GM12878 (cell line): ENCODE results near the gene DAD1. TPM values are rescaled to one million over a fixed set of nuclear protein-coding genes. Genes with fewer than 3 reads are reported as not detected.

Experiments
- CBX5 ChIP-seq: sonication (generic); IDR thresholded peaks from 2 replicates; pipeline ENCODE4 v1.6.1; 2016; ENCODE audit warnings: low read depth, moderate library complexity, mild to moderate bottlenecking, inconsistent platforms
- CHD4 ChIP-seq: fragments of 200-600 bp; sonication (generic); IDR thresholded peaks from 2 replicates; pipeline ENCODE4 v1.6.1; 2016; ENCODE audit warnings: mild to moderate bottlenecking
- HCFC1 ChIP-seq: fragments of 150-350 bp; IDR thresholded peaks from 2 replicates; pipeline ENCODE4 v1.6.1; 2014; ENCODE audit warnings: low read length
- JUNB ChIP-seq: IDR thresholded peaks from 2 replicates; pipeline ENCODE4 v1.6.1; 2016; ENCODE audit warnings: antibody characterized with exemption, mild to moderate bottlenecking
- NR2C1 ChIP-seq: fragments of 450-650 bp; IDR thresholded peaks from 2 replicates; pipeline ENCODE4 v1.6.1; 2017; ENCODE audit warnings: antibody characterized with exemption, mild to moderate bottlenecking, moderate library complexity
- RBBP5 ChIP-seq: fragments of 200-600 bp; sonication (generic); conservative IDR thresholded peaks from 2 replicates; pipeline ENCODE4 v1.6.1; 2016
- RELA ChIP-seq: fragments of 450-650 bp; IDR thresholded peaks from 2 replicates; pipeline ENCODE4 v1.8.0; 2014; ENCODE audit warnings: borderline replicate concordance; ENCODE audit not compliant: partially characterized antibody
- SMARCA5 ChIP-seq: fragments of 450-650 bp; IDR thresholded peaks from 2 replicates; pipeline ENCODE4 v1.6.1; 2017; ENCODE audit warnings: mild to moderate bottlenecking
- ZBTB11 ChIP-seq: fragments of 450-650 bp; formaldehyde crosslinking; IDR thresholded peaks from 2 replicates; pipeline ENCODE4 v1.5.0; 2022; ENCODE audit warnings: mild to moderate bottlenecking, missing genetic modification characterization
- ZBTB33 ChIP-seq: fragments of 450-650 bp; IDR thresholded peaks from 2 replicates; pipeline ENCODE4 v1.6.1; 2017; ENCODE audit warnings: mild to moderate bottlenecking
- ZNF622 ChIP-seq: fragments of 450-650 bp; IDR thresholded peaks from 2 replicates; pipeline ENCODE4 v1.6.1; 2017; ENCODE audit warnings: mild to moderate bottlenecking, inconsistent platforms
- polyA plus RNA-seq, 11 experiments: library from polyadenylated mRNA; depleted of rRNA in 4 of 11; unstranded in 6 of 11; stranded (reverse) in 5 of 11; fragments of >200 nt; fragmentation: Nextera tagmentation in 4 of 11; fragmentation: Illumina TruSeq in 1 of 11; extraction: Ambion mirVana in 4 of 11; extraction: Trizol in 1 of 11; gene quantifications; 1 replicate in 1 of 11; 2 replicates in 10 of 11; pipeline versions ENCODE4 v1.2.1 to v1.2.3, GENCODE V29; 2011 to 2016; ENCODE audit warnings: inconsistent platforms in 2 of 11, missing spikeins in 2 of 11, low read depth in 1 of 11
- total RNA-seq, 4 experiments: library from RNA; depleted of rRNA in 3 of 4; stranded (reverse); fragments of >200 nt in 3 of 4; fragmentation: Illumina TruSeq in 1 of 4; extraction: Trizol in 1 of 4; gene quantifications; 2 replicates each; pipeline versions ENCODE4 v1.2.1 to v1.2.3, GENCODE V29; 2013 to 2021
- TF ChIP-seq, protein P1 (sequence below): fragments of 450-650 bp; IDR thresholded peaks from 2 replicates; pipeline ENCODE4 v1.6.1; 2016; ENCODE audit warnings: mild to moderate bottlenecking

The DAD1 gene
- total and polyA plus RNA-seq, 10 of the 15 experiments (the other 5 are each of a cell fraction or from before 2014, with no cell fraction given), result 161 to 920 (median 319) TPM

GRCh38 chr14:22533057-22533704 is 55.8 kb downstream of the DAD1 start (continued):
- TF ChIP-seq CHD4 (no peak), ZNF622 (no peak), RELA (no peak), SMARCA5 (no peak), NR2C1 (no peak), HCFC1 (no peak), JUNB (0 out of 2 replicates have a peak, but pooled peaks have one; percentile 20), ZBTB11 (CRISPR knock-in tag) (0 out of 2 replicates have a peak, but pooled peaks have one; percentile 45), CBX5 (no peak), RBBP5 (no peak), ZBTB33 (no peak)
- TF ChIP-seq, protein P1, sequence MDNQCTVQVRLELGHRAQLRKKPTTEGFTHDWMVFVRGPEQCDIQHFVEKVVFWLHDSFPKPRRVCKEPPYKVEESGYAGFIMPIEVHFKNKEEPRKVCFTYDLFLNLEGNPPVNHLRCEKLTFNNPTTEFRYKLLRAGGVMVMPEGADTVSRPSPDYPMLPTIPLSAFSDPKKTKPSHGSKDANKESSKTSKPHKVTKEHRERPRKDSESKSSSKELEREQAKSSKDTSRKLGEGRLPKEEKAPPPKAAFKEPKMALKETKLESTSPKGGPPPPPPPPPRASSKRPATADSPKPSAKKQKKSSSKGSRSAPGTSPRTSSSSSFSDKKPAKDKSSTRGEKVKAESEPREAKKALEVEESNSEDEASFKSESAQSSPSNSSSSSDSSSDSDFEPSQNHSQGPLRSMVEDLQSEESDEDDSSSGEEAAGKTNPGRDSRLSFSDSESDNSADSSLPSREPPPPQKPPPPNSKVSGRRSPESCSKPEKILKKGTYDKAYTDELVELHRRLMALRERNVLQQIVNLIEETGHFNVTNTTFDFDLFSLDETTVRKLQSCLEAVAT, result peak; percentile 12; the same call in 1 of the 2 replicates
